GM19043 (cell line): ENCODE data around the gene ATP5ME.
A peak's percentile ranks its signal among the peaks of the same experiment; 100 is the strongest.

Source experiments
- ATAC-seq: cut with Tn5 transposase; IDR thresholded peaks from one replicate; pipeline ENCODE4 v1.9.1; 2021; ENCODE audit warnings: low read depth; ENCODE audit not compliant: unreplicated experiment

The ATP5ME gene

DNA sequence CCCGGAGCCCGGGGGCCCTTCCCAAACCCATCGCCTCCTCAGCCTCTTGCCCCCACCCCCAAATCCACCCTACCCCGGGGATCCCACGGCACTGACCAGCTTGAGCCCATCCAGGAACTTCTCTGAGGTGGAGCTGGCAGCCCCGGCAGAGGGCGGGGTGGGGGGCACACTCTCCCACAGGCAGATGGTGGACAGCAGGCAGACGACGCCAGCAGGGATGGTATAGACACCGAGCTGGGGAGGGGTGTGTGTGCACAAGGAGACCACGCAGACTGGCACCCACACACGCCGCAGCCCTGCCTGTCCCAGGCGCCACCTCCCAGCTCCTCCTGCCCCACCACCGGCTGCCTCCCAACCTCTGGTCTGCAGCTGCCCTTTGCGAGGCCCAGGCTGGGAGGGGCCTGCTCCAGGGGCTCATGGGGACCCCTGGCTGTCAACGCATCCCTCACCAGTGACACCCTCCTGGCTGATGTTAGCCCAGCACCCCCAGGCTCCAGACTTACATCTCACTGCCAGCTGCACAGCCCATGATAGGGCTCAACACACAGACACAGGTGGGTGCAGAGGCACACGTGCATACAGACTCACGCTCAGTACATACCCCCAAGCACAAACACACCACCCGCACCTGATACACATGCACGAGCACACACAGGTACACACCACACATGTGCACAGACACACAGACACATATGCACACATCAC is 10.7 kb upstream of the ATP5ME start:
- ATAC-seq = no peak

DNA sequence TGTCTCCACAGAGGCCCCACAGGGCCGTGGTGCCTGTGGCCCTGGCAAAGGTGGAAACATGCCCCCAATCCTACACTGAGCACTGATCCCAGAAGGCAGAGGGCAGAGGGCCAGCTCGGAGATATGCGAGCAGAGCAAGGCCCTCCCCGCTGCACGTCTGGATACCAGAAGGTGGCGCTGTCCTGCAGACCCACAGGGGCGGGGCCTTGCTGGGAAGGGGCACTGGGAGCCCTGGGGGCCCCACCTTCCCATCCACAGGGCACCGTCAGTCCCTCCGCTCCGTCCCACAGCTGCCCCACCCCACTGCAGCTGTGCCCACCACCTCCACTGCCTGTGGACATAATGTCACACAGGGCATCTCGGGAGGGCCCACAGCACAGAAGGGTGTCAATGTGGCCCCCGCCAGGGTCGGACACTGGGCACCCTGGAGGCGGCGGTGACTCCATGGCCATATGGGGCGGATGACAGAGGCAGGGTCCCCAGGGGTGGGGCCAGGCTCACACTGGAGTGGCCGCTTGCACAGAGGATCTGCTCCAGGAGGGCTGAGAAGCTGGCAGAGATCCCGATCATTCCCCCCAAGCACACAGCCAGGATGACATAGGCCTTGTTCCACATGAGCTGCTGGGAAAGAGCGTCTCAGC is 10.0 kb upstream of the ATP5ME start:
- no peak for ATAC-seq

DNA sequence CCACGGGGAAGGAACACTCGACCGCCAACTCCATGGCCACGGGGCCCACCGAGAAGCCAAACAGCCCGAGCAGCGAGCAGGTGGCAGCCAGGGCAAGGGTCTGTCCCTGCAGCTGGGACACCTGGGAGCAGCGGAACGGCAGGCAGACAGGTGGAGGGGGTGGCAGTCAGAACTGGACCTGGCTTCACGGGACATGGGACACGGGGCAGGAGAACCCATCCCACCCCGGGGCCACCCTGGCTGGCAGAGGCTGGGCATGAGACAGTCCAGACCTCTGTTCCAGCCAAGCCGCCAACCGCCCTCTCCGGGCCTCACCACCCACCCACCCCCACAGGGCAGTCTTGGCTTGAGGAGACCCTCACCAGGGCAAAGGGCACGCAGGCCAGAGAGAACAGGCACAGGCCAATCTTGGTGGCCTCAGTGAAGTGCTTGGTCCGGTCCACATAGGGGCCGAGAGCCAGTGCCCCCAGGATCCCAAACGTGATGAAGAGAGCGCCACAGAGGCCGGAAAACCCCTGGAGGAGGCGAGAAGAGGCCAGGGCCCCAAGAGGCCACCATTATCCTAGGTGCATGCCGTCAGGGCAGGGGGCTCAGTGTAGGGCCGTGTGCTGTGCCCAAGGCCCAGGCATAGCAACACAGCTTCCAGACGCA is 9.3 kb upstream of the ATP5ME start:
- ATAC-seq = no peak

DNA sequence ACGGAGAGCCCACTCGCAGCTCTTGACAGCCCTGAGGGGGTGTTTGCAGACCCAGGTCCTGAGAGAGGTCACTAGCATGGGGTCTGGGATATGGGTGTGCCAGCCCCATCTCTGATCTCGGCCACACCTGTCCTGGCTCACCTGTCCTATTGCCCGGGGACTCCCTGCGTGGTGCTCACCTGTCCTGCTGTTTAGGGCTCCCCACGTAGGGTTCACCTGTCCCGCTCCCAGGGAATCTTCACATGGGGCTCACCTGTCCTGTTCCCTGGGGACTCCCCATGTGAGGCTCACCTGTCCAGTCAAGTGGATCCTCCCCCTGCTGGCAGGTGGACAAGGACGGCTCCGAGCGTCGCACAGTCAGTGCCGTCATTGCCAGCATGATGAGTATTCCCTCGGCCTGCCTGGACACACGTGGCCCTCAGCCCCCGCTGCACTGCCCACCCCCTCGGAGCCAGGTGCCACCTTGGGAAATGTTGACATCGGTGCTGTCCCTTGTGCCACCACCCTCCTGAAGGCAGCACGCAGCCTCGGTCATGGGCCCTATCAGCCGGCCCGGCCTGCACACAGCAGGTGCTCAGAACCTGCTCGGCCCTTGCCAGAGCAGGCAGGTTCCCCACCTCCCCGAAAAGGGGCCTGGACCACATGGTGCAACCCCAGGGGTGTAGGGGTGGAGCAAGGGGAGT is 8.6 kb upstream of the ATP5ME start:
- ATAC-seq = no peak

DNA sequence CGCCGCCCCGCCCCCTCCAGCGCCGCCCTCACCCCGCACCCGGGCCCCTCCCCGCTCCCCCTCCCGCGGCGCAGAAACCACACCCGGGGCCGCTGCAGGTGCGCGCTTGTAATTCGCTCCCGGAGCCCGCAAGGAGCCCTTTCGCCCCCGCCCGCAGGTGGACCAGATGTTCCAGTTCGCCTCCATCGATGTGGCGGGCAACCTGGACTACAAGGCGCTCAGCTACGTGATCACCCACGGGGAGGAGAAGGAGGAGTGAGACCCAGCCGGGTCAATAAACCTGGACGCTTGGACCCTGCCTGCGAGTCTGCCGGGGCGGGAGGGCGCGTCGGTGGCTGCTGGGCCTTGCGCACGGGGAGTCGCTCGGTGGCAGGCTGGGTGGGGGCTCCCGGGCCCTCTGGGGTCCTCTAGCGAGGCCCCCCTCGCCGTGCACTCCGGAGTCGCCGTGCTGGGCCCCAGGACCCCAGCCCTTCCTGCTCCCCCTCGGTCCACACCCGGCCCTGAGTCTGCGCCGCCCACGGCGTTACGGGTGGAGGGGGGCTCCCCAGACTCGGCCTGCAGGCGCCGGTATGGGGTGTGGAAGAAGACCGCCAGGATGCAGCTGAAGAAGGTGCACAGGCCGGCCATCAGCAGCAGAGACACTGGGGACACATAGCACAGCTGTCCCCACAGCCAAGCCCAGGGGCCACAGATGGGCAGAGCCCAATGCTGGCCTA is 7.8 kb upstream of the ATP5ME start:
- no peak for ATAC-seq

DNA sequence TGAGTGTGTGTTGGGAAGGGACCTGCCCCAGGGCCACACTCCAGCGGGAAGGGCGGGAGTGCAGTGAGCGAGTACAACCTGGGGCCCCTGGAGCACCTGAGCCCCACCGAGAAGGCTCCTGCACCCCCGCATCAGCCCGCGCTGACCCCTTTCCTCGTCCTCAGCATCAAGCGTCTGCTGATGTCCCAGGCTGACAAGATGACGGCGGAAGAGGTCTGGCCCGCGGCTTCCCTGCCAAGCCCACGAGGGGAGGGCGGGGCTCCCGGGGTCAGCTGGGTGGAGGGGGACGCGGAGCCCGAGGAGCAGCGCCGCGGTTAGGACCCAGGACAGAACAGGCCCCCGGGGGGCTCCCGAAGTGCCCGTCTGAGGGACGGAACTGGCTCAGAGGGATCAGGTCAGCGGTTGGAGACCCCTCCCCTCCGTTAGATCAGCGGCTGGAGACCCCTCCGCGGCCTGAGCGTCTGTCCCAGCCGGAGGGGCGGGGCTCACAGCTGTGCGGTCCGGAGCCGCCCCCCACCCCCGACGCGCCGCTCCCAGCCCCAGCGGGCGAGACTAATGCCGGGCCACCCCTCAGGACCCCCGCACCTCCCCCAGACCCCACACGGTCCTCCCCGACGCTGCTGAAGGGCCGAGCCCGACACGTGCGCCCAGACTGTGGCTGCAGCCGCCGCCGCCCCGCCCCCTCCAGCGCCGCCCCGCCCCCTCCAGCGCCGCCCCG is 7.0 kb upstream of the ATP5ME start:
- no peak for ATAC-seq

DNA sequence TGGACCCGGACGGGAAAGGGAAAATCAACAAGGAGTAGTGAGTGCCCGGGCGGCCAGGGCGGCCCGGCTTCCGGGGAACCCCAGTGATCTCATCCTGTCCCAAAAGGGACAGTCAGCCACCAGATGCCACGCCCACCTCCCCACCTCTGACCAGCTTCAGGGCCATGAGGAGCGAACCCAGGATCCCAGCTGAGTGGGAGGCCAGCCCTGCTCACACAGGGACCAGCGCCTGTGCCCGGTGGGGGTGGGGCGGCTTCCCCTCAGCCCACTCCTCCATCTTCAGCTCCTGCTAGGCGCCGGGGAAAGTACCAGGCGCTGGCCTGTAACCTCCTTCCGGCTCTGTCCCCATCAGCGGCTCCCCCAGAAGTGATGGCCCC is 6.5 kb upstream of the ATP5ME start:
- no peak for ATAC-seq

DNA sequence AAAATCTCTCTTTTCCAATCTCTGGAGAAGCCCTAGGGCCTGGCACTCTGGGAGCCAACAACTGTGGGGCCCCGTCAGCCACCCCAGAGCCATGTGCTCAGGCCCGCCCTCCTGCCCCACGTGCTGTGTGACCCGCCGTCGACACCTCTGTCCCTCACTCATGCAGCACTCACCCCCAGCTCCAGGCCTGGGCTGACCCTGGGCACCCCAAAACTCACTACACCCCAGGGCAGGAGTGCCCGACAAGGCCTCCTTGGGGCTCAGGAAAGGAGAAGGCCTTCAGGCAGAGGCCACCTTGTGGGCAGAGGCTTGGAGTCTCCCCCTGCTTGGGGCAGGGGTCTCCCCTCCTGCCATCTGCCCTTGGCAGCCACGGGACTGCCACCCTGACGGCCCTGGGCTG is 6.0 kb upstream of the ATP5ME start:
- ATAC-seq = no peak

DNA sequence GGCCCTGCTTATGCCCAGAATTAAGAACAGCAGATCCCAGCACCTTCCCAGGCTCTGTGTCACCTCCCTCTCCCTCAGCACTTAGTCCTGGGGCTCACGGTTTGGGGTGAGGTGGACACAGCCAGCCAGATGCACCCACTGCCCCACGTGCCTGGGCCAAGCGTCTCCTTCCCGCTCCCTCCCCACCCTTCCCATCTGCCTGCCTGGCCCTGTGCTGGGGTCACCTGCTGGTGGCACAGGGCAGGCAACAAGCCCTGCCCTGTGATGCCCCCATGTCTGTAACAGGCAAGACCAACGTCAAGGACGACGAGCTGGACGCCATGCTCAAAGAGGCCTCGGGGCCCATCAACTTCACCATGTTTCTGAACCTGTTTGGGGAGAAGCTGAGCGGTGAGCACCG is 5.6 kb upstream of the ATP5ME start:
- ATAC-seq = no peak

DNA sequence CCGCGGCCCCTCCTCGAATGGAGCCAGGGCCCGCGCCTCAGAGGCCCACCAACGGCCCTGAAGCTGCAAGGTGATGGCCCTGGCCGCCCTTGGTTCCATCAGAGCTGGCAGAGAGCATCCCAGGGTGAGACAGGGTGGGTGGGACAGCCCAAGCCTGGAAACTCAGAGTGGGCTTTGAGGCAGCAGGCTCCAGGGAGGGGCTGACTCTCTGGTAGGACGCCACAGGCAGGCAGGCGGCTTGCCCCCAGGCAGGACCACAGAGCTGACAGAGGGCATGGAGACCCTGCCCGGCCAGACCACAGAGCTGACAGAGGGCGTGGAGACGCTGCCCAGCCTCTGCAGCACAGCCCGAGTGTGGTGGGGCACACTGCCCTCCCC is 5.0 kb upstream of the ATP5ME start:
- no peak for ATAC-seq

DNA sequence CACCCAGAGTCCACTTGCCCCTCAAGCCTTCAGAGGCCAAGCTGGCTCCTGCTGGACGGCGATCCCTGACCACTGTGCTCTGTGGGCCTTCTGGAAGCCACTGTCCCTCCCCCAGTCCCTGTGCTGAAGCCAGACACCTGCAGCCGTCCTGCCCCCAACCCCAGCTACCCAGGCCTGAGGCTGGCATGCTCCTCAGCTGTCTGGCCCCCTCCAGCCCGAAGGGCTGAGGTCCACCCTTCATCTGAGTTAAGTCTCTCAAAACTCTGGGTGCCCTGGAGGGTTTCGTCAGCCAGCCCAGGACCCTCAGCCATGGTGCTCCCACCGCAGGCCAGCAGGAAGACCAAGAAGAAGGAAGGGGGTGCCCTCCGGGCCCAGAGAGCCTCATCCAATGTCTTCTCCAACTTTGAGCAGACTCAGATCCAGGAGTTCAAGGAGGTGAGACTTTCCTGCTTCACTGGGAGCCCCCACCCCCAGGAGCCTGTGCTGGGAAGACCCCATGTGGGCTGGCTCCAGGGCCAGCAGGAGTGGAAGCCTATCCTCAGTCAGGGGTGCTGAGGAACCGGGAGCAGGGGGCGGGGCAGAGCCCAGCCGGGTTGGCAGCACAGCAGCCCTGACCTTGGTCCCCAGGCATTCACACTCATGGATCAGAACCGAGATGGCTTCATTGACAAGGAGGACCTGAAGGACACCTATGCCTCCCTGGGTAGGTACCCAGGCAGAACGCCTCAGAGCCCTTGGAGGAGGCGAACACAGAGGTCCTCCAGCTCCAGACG is 4.4 kb upstream of the ATP5ME start:
- no peak for ATAC-seq

DNA sequence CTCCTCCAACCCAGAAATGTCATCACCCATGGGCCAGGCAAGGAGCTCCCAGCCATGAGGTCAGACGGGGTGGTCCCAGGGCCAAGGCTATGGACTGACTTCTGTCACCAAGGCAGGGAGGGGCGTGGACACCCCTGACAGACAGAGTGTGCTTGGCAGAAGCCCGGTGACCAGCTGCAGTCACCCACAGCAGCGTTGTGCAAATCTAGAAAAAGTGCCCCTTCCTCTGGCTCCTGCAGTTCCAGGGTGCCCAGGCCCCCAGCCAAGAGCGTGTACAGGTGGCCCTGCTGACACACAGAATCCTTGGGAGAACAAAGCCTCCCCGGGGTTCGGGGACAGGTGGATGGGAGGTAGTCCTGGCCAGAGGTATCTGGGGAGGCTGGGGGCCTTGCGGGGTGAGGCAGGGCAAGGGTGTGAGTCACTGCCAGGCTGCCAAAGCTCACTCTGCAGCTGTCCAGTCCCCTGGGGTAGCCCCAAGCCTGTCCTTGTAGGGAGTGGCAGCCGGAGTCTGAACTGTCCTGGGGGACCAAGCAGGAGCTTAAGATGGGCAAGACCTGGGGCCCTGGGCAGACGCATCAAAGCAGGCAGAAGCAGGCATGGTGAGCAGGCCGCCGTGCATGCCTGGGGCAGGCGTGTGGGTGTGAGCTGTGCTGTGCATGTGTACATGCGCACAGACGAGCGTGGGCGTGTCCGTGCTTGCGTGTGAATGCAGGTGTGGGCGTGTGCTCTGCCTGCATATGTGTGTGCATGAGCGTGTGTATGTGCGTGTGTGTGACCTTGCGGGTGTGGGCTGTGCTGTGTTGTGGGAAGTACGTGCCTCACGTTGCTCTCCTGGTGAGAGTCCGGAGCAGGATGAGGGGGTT is 3.6 kb upstream of the ATP5ME start:
- ATAC-seq = no peak

DNA sequence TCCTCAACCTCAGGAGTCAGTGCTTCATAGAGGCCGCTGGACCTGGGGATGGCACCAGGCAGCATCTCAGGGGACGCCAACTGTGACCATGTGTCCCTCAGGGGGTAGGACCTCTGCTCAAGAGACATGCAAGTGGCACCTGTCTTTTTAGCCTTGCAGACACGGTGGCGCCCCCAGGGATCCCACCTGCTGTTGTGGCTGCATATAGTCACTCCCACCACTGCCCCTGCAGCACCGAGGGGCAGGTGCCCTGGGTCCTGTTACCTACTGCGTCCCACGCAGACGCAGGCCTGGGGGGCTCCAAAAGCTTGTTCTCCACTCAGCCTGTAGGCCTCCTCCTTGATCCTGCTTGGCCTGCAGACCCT is 2.8 kb upstream of the ATP5ME start:
- ATAC-seq = no peak

DNA sequence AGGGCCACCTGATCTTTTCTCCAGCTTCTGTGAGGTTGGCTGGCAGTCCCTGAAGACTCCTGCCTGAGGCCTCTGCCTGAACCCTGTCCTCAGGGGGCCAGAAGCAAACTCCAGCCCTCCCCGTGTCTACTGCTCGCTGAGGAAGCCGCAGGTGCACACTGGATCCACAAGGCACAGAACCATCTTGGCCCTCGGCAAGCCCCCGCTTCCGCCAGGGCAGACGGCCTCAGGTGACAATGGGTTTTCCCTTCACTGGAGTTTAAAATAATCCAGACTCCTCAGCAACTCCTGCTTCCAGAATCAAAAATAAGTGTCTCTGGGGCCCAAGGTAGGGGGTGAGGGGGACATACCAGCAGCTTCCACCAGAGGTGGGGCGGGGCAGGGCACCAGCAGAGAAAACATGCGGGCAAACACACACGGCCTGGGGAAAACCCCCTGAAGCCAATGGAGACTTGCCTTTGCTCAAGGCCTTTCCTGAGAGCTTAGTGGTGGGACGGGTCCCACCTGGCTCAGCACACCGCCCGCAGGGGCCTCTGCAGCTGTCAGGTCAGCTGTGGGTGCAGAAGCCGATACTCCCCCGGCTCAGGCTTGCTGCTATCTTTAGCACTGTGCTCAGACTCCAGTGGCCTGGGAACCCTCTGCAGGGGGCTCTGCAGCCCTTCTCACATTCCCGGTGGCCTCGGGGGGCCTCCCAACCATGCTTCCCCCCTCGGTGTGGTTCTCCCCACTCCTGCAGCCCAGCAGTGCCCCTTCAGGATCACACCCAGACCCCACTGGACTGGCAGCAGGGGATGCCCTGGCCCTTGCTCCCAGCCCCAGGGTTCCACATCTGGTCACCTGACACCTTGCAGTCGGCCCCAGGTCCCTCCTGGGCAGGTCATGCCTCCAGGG is 2.1 kb upstream of the ATP5ME start:
- ATAC-seq = peak; percentile 27

DNA sequence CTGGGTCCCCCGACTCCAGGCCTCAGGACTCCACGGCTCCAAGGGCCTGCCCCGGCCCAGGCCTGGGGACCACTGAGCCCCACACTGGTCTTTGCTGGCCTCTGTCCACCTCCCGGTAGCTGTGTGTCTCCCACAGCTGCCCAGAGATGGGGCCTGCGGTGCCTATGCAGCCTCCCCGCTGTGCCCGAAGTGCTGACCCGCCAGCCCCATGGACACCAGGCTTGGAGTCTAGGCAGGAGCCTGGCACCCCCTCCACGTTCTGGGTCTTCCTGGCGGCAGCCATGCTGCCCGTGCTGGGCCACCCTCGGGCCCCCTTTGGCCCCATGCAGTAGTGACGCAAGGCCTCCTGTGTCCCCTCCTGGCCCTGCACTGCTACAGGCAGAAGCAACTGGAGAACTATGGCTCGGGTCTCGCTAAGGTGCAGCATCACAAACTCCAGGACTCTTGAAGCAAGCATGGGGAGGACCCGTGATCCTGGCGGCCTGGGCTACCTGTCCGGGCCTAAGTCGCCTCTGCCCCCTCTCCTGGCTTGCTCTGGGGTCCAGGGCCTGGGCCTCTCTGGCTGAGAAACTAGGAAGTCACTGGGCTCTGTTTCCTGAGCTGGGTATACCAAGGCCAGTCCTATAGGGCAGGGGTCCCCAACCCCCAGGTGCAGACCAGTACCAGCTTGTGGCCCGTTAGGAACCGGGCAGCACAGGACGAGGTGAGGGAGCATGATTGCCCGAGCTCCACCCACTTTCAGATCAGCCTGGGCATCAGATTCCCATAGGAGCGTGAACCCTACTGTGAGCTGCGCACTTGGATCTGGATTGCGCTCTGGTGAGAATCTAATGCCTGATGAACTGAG is 1.2 kb upstream of the ATP5ME start:
- no peak for ATAC-seq

DNA sequence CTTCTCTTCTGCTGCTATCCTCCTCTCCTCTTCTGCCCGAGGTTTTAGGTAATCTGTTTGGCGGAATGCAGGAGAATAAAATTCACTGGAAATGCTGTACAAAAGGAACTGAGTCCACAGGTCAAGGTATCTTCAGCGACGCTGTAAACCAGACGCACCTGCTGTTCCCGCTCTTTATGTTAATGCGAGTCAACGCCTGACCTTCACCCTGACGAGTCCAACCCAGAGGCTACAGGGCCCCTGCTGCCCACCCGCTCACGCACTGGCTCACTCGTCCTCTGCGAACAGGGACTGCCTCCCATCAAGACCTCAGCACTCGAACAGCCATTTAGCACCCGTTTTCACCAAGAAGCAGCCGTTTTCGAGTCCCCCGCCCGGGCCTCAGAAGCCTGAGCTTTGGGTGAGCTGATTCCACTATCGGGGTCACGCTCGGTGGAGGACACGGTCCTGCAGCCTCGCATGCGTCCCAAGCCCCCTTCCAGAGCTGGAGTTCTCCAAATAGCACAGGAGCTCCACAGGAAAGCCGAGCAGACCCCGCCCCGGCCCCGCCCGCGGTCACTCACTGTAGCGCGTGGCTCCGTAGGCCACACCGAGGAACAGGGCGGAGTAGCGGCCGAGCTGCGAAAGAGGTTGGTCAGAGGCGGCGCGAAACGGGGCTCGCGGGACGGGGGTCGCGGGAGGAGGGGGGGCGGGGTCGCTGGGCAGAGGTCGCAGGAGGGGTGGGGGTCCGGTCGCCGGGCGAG is 556 bp downstream of the ATP5ME start:
- ATAC-seq = no peak
